Thyroid gland (tissue), 4 donors: ENCODE data around the gene E4F1.

Experiments
- CTCF ChIP-seq, 6 experiments: fragments of 200-600 bp in 3 of 6; fragments of 450-650 bp in 3 of 6; sonication (generic) in 3 of 6; IDR thresholded peaks; one replicate each; pipeline ENCODE4 v1.5.1; 2016 to 2019; ENCODE audit warnings: antibody characterized with exemption in 6 of 6, mild to moderate bottlenecking in 2 of 6, inconsistent platforms in 1 of 6, moderate library complexity in 1 of 6
- POLR2A ChIP-seq, 2 donors: fragments of 450-650 bp; IDR thresholded peaks; one replicate each; pipeline ENCODE4 v1.6.1; 2017; ENCODE audit warnings: antibody characterized with exemption in 2 of 2, mild to moderate bottlenecking in 2 of 2, moderate library complexity in 1 of 2

- peak; percentile 25 to 93 (median 72) for TF ChIP-seq CTCF (IDR thresholded peaks at IDR 0.05)
- TF ChIP-seq POLR2A (IDR thresholded peaks at IDR 0.05) = peak; percentile 39 to 94
Observed at GRCh38 chr16:2251296-2252111, 28.1 kb downstream of the E4F1 start, which contains the start of gene ECI1.
